ENCODE results near the gene WDR7. TPM values are rescaled to one million over a fixed set of nuclear protein-coding genes. Genes with fewer than 3 reads are reported as not detected.

Gene WDR7
- total and polyA plus RNA-seq, 9 of the 15 experiments (the other 6 are each of a cell fraction or from before 2014, with no cell fraction given): 1.4 to 9.4 (median 5.3) TPM

- DNase-seq (ENCODE audit: extremely low read depth in 1 of 4, low spot score in 3 of 4) (no peak), FAIRE-seq (no peak), ATAC-seq (no peak)
- no peak for TF ChIP-seq RHOXF2B (CRISPR knock-in tag; conservative IDR thresholded peaks at IDR 0.05)
- TF ChIP-seq, protein P1, sequence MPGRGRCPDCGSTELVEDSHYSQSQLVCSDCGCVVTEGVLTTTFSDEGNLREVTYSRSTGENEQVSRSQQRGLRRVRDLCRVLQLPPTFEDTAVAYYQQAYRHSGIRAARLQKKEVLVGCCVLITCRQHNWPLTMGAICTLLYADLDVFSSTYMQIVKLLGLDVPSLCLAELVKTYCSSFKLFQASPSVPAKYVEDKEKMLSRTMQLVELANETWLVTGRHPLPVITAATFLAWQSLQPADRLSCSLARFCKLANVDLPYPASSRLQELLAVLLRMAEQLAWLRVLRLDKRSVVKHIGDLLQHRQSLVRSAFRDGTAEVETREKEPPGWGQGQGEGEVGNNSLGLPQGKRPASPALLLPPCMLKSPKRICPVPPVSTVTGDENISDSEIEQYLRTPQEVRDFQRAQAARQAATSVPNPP (IDR thresholded peaks at IDR 0.05; ENCODE audit: borderline replicate concordance, insufficient read depth, insufficient read length): no peak
- no peak for TF ChIP-seq MBD2 (IDR thresholded peaks at IDR 0.05; ENCODE audit: borderline replicate concordance, low read depth)
- no peak for TF ChIP-seq XRCC4 (IDR thresholded peaks at IDR 0.05; ENCODE audit: extremely low read depth, insufficient read depth, insufficient read length)
- no peak for TF ChIP-seq ESRRA (IDR thresholded peaks at IDR 0.05; ENCODE audit: borderline replicate concordance, low read depth)
- no peak for TF ChIP-seq ETV6 (IDR thresholded peaks at IDR 0.05; ENCODE audit: borderline replicate concordance in 1 of 2, low read depth in 2 of 2, low read length in 1 of 2)
- no peak for TF ChIP-seq ETV6 (CRISPR knock-in tag; IDR thresholded peaks at IDR 0.05; ENCODE audit: borderline replicate concordance)
- TF ChIP-seq ID3 (CRISPR knock-in tag; IDR thresholded peaks at IDR 0.05): no peak
- TF ChIP-seq ID3 (tag; IDR thresholded peaks at IDR 0.05): no peak
- no peak for TF ChIP-seq ZNF589 (CRISPR knock-in tag; IDR thresholded peaks at IDR 0.05; ENCODE audit: low read depth)
- no peak for TF ChIP-seq SAFB2 (IDR thresholded peaks at IDR 0.05; ENCODE audit: borderline replicate concordance, low read depth, low read length, severe bottlenecking)
- TF ChIP-seq CTCFL (IDR thresholded peaks at IDR 0.05; ENCODE audit: borderline replicate concordance, insufficient read depth, low read depth, low read length, poor library complexity, severe bottlenecking): no peak
- TF ChIP-seq LCOR (CRISPR knock-in tag; IDR thresholded peaks at IDR 0.05): no peak
- no peak for TF ChIP-seq HNRNPUL1 (IDR thresholded peaks at IDR 0.05; ENCODE audit: low read length)
- TF ChIP-seq JUND (IDR thresholded peaks at IDR 0.05; ENCODE audit: borderline replicate concordance, low read depth, low read length): no peak
- no peak for TF ChIP-seq JUND (tag; IDR thresholded peaks at IDR 0.05; ENCODE audit: borderline replicate concordance, low read depth, low read length)
- TF ChIP-seq ZNF408 (CRISPR knock-in tag; IDR thresholded peaks at IDR 0.05; ENCODE audit: low read depth): no peak
- no peak for TF ChIP-seq ETV5 (CRISPR knock-in tag; IDR thresholded peaks at IDR 0.05; ENCODE audit: low read depth)
- no peak for TF ChIP-seq TAF15 (IDR thresholded peaks at IDR 0.05; ENCODE audit: low read depth, low read length)
- no peak for TF ChIP-seq POLR3G (IDR thresholded peaks at IDR 0.05; ENCODE audit: extremely low read depth, insufficient read length, insufficient replicate concordance)
- H3K4me3 ChIP-seq: no peak overlapping the region
- H3K36me3 ChIP-seq (ENCODE audit: control insufficient read depth, insufficient read depth, low read length): no peaks in the 10 kb centered on the region
- H4K20me1 ChIP-seq (replicated peaks; ENCODE audit: control insufficient read depth, insufficient read depth, low read length): no peaks in the 10 kb centered on the region
- peaks cover 6% of the 10 kb centered on the region; the same call in 2 of the 3 replicates for H3K79me2 ChIP-seq (ENCODE audit: control insufficient read depth, insufficient read depth, low read length)
- CTCF ChIA-PET (ENCODE audit: low intra/inter-chr PET ratio): no interaction called here
- POLR2A ChIA-PET: interaction anchor here (0.6 to 1.0 kb wide), 2 partner anchors 11 to 1714 kb away, joined by 3 read pairs; no protein-coding TSS in a partner anchor
- H3K9ac ChIP-seq (ENCODE audit: insufficient read depth in 1 of 2, low read depth in 2 of 2, low read length in 2 of 2): no peak overlapping the region
- H3K9me1 ChIP-seq (ENCODE audit: control insufficient read depth, insufficient read depth, low read length): no peaks in the 10 kb centered on the region
- H2AFZ ChIP-seq (ENCODE audit: low read depth, low read length): no peak overlapping the region
- in situ Hi-C loops (cut with MboI) (no loop called here), intact Hi-C loops (cut with micrococcal nuclease) (loop anchor here (5.0 kb wide), 1 partner anchor 55 kb away; no protein-coding TSS in a partner anchor)
- no peaks in the 10 kb centered on the region for H3K9me3 ChIP-seq (replicated peaks; ENCODE audit: control insufficient read depth, insufficient read depth, low read depth, low read length)
- H3K4me1 ChIP-seq (replicated peaks in 1 of 2; ENCODE audit: control insufficient read depth in 2 of 2, insufficient read depth in 2 of 2, low read length in 2 of 2): peaks cover 0 to 20% of the 10 kb centered on the region in 2 experiments; a peak in 3 of 5 replicates
- H3K4me2 ChIP-seq (ENCODE audit: insufficient read depth, low read length): no peak overlapping the region
- no peaks in the 10 kb centered on the region for H3K27me3 ChIP-seq (ENCODE audit: control insufficient read depth in 2 of 2, insufficient read depth in 2 of 2, low read length in 2 of 2)
- BruUV-seq (replicated peaks): no TSS peak
- no peak overlapping the region for H3K27ac ChIP-seq (ENCODE audit: extremely low read depth, low read depth, low read length)
These were observed 4.1 kb upstream of the WDR7 start for GRCh38 chr18:56647071-56647470.

All from K562 (cell line).